ENCODE results near the gene CNTNAP3.
"Not testable (repeated sequence)": the region's sequence is repeated elsewhere in the genome, so short reads cannot be mapped to it uniquely, and the experiment has no call there.

- not testable (repeated sequence) for TF ChIP-seq CTCF, POLR2A (IDR thresholded peaks at IDR 0.05)
These were observed 245.6 kb downstream of the CNTNAP3 start for GRCh38 chr9:39042352-39042803.

All from adrenal gland (tissue), 5 donors.